Thyroid gland (tissue), 4 donors: ENCODE measurements around the gene GEMIN4.

Experiments used
- POLR2A ChIP-seq, 2 donors: fragments of 450-650 bp; IDR thresholded peaks; one replicate each; pipeline ENCODE4 v1.6.1; 2017; ENCODE audit warnings: antibody characterized with exemption in 2 of 2, mild to moderate bottlenecking in 2 of 2, moderate library complexity in 1 of 2
- TF ChIP-seq, protein P1 (sequence below), 6 experiments: fragments of 200-600 bp in 3 of 6; fragments of 450-650 bp in 3 of 6; sonication (generic) in 3 of 6; IDR thresholded peaks; one replicate each; pipeline ENCODE4 v1.5.1; 2016 to 2019; ENCODE audit warnings: antibody characterized with exemption in 6 of 6, mild to moderate bottlenecking in 2 of 6, inconsistent platforms in 1 of 6, moderate library complexity in 1 of 6

DNA sequence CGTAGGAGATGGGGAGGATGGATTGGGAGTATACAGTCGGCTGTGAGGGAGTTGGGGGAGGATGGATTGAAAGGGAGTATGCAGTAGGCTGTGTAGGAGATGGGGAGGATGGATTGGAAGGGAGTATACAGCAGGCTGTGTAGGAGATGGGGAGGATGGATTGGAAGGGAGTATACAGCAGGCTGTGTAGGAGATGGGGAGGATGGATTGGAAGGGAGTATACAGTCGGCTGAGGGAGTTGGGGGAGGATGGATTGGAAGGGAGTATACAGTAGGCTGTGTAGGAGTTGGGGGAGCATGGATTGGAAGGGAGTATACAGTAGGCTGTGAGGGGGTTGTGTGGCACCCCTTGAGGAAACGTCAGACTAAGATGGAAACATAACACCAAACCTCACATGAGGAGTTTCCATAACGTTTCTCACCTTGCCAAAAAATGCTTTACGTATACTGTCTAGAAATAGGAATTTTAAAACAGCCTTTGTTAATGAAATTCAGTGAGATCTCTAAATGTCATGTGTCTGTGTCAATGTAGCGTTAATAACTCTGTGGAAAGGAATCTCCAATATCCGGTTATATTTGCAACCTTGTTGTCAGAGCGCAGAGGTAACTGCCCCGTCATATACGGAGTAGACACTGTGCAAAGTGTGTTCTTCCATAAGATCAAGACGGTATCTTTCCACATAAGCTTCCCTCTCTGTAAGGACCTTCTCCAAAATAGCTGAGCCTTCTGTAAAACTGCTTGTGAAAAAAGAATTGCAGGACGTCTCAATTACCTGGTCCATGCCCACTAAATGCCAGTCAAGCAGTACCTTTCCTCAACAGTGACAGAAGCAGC, 31.1 kb downstream of the GEMIN4 start:
- no peak for TF ChIP-seq POLR2A (IDR thresholded peaks at IDR 0.05)
- TF ChIP-seq, protein P1, sequence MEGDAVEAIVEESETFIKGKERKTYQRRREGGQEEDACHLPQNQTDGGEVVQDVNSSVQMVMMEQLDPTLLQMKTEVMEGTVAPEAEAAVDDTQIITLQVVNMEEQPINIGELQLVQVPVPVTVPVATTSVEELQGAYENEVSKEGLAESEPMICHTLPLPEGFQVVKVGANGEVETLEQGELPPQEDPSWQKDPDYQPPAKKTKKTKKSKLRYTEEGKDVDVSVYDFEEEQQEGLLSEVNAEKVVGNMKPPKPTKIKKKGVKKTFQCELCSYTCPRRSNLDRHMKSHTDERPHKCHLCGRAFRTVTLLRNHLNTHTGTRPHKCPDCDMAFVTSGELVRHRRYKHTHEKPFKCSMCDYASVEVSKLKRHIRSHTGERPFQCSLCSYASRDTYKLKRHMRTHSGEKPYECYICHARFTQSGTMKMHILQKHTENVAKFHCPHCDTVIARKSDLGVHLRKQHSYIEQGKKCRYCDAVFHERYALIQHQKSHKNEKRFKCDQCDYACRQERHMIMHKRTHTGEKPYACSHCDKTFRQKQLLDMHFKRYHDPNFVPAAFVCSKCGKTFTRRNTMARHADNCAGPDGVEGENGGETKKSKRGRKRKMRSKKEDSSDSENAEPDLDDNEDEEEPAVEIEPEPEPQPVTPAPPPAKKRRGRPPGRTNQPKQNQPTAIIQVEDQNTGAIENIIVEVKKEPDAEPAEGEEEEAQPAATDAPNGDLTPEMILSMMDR (IDR thresholded peaks at IDR 0.05), result no peak
